ENCODE data around the gene UBASH3B.
A peak's percentile ranks its signal among the peaks of the same experiment; 100 is the strongest.

The UBASH3B gene

DNA sequence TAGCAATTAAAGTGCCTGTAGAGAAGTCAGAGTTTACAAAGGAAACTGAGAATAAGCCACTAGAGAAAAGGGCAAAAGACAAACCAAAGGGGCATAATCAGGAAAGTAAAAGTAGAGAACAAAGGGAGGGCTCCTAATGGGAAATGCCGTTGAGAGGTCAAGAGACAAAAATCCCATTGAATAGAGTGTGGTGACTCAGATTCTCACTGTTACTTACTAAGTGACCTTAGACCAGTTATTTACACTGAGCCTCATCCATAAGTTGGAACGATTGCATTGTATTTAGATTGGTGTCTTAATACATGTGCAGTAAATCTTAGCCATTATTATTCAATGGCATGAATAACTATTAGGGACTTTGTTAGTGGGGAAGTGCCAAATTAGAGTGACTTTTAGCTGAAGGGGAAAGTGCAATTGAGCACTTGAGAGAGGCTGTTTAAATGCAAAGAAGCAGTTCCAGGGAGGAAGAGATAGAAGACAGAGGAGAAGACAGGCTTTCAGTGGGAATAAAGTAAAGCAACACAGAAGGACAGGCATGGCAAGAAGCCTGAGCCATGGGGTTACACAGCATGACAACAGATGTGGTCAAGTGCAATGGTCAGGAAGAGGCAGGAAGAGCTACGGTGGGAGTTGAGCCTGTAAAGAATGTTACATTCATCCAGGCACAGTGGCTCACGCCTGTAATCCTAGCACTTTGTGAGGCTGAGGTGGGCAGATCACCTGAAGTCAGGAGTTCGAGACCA, 82.6 kb downstream of the UBASH3B start:
- peaks cover 36% of the 10 kb centered on the region for H3K4me1 ChIP-seq (ENCODE audit: control insufficient read depth, insufficient read depth, low read length)
- no peaks in the 10 kb centered on the region for H3K9me3 ChIP-seq (ENCODE audit: control insufficient read depth, low read length)

DNA sequence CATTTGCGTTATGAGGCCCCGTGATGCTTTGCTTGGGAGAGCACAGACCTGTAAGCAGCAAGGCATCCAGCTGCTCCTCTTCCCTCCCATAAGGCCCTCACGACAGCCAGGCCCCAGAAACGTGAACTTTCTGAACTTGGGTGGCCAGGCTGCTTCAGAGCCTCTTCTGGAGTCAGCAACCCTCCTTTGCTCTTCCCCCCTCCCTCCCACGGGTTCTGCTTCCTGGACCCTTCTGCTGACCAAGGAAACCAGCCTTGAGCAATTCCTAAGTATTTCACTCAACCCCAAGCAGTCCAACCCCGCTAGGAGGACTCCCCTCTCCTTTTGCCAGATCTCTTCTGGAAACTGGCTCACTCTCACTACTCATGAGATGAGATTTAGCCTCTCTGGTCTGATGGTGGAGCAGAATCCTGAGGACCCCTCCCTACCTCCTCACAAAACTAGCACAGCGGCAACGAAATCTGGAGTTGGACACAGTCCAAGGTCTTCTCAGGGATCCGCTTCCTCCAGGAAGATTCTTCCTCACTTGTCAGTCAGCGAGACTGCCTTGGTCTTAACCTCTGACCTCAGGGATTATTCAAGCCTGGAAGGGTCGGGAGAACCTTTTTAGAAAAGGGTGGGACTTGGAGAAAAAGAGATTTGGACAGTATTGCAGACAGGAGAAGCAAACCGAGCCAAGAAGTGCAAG, 86.2 kb downstream of the UBASH3B start:
- DNase-seq (ENCODE audit: low read depth): no peak
- no peaks in the 10 kb centered on the region for H3K27me3 ChIP-seq (replicated peaks; ENCODE audit: control insufficient read depth, insufficient read depth, low read length)
- H3K4me1 ChIP-seq (ENCODE audit: control insufficient read depth, insufficient read depth, low read length): peaks cover 32% of the 10 kb centered on the region
- H3K36me3 ChIP-seq (ENCODE audit: control insufficient read depth, insufficient read depth, low read length, severe bottlenecking): no peaks in the 10 kb centered on the region
- H3K9ac ChIP-seq (ENCODE audit: low read length): peak overlapping the region; percentile 4
- no peaks in the 10 kb centered on the region for H3K9me3 ChIP-seq (ENCODE audit: control insufficient read depth, low read length)
- H3K4me3 ChIP-seq (ENCODE audit: low read length): peak overlapping the region; percentile 48

More for the DNA sequence above, 82.6 kb downstream of the UBASH3B start:
- H3K27me3 ChIP-seq (replicated peaks; ENCODE audit: control insufficient read depth, insufficient read depth, low read length): no peaks in the 10 kb centered on the region
- no peak overlapping the region for H3K9ac ChIP-seq (ENCODE audit: low read length)
- H3K36me3 ChIP-seq (ENCODE audit: control insufficient read depth, insufficient read depth, low read length, severe bottlenecking): no peaks in the 10 kb centered on the region
- H3K4me3 ChIP-seq (ENCODE audit: low read length): no peak overlapping the region
- no peak for DNase-seq (ENCODE audit: low read depth)

DNA sequence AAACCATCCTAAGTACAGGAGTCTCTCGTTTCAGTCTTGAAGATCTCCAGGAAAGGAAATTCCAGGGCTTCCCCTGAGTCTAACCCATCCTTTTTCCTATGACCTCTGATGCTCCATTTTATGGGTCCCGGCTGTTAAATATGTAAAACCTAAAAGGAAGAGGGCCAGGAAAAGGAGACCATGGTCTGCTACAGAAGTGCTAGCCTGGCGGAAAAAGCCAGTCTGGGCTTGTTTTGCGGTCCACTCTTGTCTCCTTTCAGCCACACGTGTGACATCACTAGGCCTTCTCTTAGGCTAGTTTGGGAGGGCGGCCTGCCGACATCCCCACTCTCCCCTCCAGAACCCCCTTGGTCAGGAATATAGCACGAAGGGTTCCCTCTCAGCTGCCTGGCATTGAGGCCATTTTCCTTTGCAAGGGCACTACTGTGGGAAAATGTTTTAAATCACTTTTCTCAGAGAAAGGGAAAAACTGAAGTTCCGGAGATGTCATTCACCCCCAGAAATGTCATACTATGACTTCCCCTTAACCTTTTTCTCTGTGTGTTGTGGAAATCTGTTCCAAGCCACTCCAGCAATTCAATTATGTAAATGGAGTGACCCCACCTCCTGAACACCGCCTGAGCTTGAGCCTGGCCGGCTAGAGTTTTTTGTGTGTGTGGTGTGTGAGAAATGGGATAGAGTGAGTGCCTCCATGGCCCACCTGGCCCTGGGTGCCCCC, 86.9 kb downstream of the UBASH3B start:
- no peaks in the 10 kb centered on the region for H3K27me3 ChIP-seq (replicated peaks; ENCODE audit: control insufficient read depth, insufficient read depth, low read length)
- H3K4me1 ChIP-seq (ENCODE audit: control insufficient read depth, insufficient read depth, low read length): peaks cover 38% of the 10 kb centered on the region
- H3K4me3 ChIP-seq (ENCODE audit: low read length): peak overlapping the region; percentile 48
- H3K9me3 ChIP-seq (ENCODE audit: control insufficient read depth, low read length): no peaks in the 10 kb centered on the region
- H3K9ac ChIP-seq (ENCODE audit: low read length): peak overlapping the region; percentile 4
- DNase-seq (ENCODE audit: low read depth): no peak
- H3K36me3 ChIP-seq (ENCODE audit: control insufficient read depth, insufficient read depth, low read length, severe bottlenecking): no peaks in the 10 kb centered on the region

DNA sequence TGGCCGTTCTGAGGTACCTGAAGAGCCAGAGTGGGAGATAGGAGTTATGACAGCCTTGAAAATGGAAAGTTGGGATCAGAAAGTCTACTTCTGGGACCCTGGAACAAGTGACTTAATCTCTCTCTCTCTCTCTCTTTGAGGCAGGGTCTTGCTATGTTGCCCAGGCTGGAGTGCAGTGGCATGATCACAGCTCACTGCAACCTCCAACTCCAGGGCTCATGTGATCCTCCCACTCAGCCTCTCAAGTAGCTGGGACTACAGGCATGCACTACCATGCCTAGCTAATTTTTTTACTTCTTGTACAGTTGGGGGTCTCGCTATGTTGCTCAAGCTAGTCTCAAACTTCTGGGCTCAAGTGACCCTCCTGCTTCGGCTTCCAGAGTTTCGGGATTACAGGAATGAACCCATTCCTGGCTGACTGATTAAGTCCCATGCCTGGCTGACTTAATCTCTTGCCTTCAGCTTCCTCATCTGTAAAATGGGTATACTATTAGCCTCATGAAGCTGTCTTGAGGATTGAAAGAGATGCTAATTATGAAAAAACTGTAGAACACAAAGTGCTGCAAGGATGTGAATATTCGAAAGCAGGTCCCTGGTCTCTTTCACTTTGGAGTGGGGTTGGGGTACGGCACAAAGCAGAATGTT, 87.7 kb downstream of the UBASH3B start:
- Histone ChIP-seq H3K27me3 (replicated peaks; ENCODE audit: control insufficient read depth, insufficient read depth, low read length) (no peaks in the 10 kb centered on the region), H3K36me3 (ENCODE audit: control insufficient read depth, insufficient read depth, low read length, severe bottlenecking) (no peaks in the 10 kb centered on the region), H3K9ac (ENCODE audit: low read length) (no peak overlapping the region)

DNA sequence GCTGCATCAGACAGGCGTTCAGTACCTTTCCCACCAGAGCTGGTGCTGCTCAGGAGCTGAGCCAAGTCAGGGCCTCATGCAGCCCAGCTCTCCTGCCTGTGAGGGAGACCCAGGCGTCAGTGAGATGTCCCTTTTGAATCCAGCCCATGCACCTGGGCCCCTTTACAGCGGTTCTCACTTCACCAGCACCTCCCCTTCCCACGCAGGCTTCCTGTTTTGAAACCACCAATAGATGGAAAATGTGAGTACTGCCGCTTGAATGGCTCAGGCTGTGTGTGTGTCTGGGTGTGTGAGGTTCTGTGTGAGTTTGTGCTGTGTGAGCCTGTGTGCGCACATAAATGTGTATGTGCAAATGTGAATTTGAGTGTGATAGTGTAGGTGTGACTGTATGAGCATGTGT, 88.4 kb downstream of the UBASH3B start:
- Histone ChIP-seq H3K36me3 (ENCODE audit: control insufficient read depth, insufficient read depth, low read length, severe bottlenecking) (no peaks in the 10 kb centered on the region), H3K9me3 (ENCODE audit: control insufficient read depth, low read length) (no peaks in the 10 kb centered on the region), H3K9ac (ENCODE audit: low read length) (no peak overlapping the region), H3K27me3 (replicated peaks; ENCODE audit: control insufficient read depth, insufficient read depth, low read length) (no peaks in the 10 kb centered on the region), H3K4me3 (ENCODE audit: low read length) (no peak overlapping the region), H3K4me1 (ENCODE audit: control insufficient read depth, insufficient read depth, low read length) (peaks cover 44% of the 10 kb centered on the region)
- DNase-seq (ENCODE audit: low read depth): no peak

More for the DNA sequence above, 87.7 kb downstream of the UBASH3B start:
- H3K4me3 ChIP-seq (ENCODE audit: low read length): no peak overlapping the region
- DNase-seq (ENCODE audit: low read depth): no peak
- no peaks in the 10 kb centered on the region for H3K9me3 ChIP-seq (ENCODE audit: control insufficient read depth, low read length)
- peaks cover 38% of the 10 kb centered on the region for H3K4me1 ChIP-seq (ENCODE audit: control insufficient read depth, insufficient read depth, low read length)

DNA sequence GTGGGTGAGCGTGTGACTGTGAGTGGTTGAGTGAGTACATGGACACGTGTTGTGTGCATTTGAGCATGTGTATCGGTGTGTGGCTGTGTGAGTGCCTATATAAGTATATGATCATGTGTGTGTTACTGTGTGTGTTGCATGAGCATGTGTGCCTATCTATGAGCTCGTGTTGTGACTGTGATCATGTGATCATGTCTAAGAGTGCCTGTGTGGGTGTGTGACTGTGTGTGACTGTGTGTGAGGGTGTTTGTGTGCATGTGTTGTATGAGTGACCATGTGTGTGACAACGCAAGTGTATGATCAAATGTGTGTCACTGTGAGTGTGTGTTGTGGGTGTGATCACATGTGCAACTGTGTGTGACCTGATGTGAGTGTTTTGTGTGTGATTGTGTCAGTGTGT, 88.8 kb downstream of the UBASH3B start:
- Histone ChIP-seq H3K9me3 (ENCODE audit: control insufficient read depth, low read length) (no peaks in the 10 kb centered on the region), H3K9ac (ENCODE audit: low read length) (no peak overlapping the region), H3K4me3 (ENCODE audit: low read length) (no peak overlapping the region), H3K27me3 (replicated peaks; ENCODE audit: control insufficient read depth, insufficient read depth, low read length) (no peaks in the 10 kb centered on the region), H3K4me1 (ENCODE audit: control insufficient read depth, insufficient read depth, low read length) (peaks cover 49% of the 10 kb centered on the region), H3K36me3 (ENCODE audit: control insufficient read depth, insufficient read depth, low read length, severe bottlenecking) (no peaks in the 10 kb centered on the region)
- DNase-seq (ENCODE audit: low read depth): no peak

DNA sequence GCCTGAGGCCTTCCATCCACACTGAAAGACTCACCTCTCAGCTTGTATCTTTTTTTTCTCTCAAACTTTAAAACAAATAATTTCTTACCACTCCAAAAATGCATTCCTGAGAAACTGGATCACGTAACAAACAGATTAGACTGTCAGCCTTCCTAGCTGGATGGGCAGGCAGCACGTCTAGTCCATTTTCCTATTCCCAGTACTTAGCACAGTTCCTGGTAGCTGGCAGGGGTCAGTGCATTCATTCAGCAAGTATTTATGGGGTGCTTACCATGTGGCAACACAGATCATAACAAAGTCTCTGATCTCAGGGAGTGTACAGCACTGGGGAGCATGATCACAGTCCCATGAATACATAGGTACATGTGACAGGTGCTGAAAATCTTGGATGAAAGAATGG, 89.6 kb downstream of the UBASH3B start:
- no peaks in the 10 kb centered on the region for H3K36me3 ChIP-seq (ENCODE audit: control insufficient read depth, insufficient read depth, low read length, severe bottlenecking)
- H3K4me3 ChIP-seq (ENCODE audit: low read length): no peak overlapping the region
- no peak for DNase-seq (ENCODE audit: low read depth)
- no peaks in the 10 kb centered on the region for H3K27me3 ChIP-seq (replicated peaks; ENCODE audit: control insufficient read depth, insufficient read depth, low read length)
- peaks cover 50% of the 10 kb centered on the region for H3K4me1 ChIP-seq (ENCODE audit: control insufficient read depth, insufficient read depth, low read length)
- H3K9ac ChIP-seq (ENCODE audit: low read length): no peak overlapping the region
- H3K9me3 ChIP-seq (ENCODE audit: control insufficient read depth, low read length): no peaks in the 10 kb centered on the region

DNA sequence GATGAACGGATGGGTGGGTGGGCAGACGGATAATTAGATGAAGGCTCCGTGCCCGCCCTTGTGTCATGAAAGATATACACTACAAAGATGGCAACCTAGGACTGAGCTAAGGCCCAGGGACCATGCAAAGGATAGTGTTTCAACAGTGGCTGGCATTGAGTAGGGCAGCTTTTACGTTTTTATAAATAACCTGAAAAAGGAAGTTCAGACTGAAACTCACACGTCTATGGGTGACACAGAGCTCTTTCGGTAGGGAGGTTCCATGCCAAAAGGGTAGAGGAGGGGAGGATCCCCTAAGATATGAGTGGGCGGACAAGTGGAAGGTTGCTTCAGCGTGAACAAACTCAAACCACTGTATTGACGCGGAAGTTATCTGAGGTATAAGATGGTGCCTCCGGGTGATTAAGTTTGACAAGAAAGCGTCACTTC, 90.5 kb downstream of the UBASH3B start:
- no peak for DNase-seq (ENCODE audit: low read depth)
- H3K27me3 ChIP-seq (replicated peaks; ENCODE audit: control insufficient read depth, insufficient read depth, low read length): no peaks in the 10 kb centered on the region
- no peak overlapping the region for H3K4me3 ChIP-seq (ENCODE audit: low read length)
- no peaks in the 10 kb centered on the region for H3K36me3 ChIP-seq (ENCODE audit: control insufficient read depth, insufficient read depth, low read length, severe bottlenecking)
- peaks cover 50% of the 10 kb centered on the region for H3K4me1 ChIP-seq (ENCODE audit: control insufficient read depth, insufficient read depth, low read length)
- H3K9ac ChIP-seq (ENCODE audit: low read length): no peak overlapping the region
- no peaks in the 10 kb centered on the region for H3K9me3 ChIP-seq (ENCODE audit: control insufficient read depth, low read length)

DNA sequence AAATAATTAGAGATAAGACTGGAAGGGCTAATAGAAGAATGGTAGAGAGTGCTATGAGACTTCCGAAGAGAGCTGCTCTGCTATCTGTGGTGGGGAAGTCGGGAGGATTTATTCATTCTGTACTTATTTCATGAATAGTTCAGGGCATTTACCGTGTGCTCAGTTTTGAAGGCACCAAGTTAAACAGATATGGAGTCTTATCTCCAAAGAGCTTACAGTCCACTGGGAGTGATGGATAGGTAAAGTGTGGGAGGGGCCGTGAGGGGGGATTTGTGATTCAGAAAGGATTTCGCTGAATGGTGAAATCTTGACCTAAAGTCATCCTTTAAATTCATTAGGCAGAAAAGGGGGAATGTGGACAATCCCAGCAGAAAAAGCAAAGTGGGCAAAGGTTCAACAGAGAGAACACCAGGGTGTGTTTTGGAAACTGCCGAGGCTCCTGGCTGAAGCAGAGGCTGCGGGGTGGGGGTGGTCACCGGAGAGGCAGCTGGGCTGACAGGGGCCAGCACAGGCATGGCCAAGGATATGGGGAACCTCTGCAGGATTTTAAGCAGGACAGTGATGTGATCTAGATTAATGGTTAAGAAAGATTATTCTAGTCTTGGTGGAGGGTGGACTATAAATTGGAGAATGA, 91.2 kb downstream of the UBASH3B start:
- no peaks in the 10 kb centered on the region for H3K36me3 ChIP-seq (ENCODE audit: control insufficient read depth, insufficient read depth, low read length, severe bottlenecking)
- H3K9me3 ChIP-seq (ENCODE audit: control insufficient read depth, low read length): no peaks in the 10 kb centered on the region
- H3K27me3 ChIP-seq (replicated peaks; ENCODE audit: control insufficient read depth, insufficient read depth, low read length): no peaks in the 10 kb centered on the region
- H3K4me1 ChIP-seq (ENCODE audit: control insufficient read depth, insufficient read depth, low read length): peaks cover 43% of the 10 kb centered on the region
- no peak overlapping the region for H3K9ac ChIP-seq (ENCODE audit: low read length)
- no peak for DNase-seq (ENCODE audit: low read depth)
- no peak overlapping the region for H3K4me3 ChIP-seq (ENCODE audit: low read length)

DNA sequence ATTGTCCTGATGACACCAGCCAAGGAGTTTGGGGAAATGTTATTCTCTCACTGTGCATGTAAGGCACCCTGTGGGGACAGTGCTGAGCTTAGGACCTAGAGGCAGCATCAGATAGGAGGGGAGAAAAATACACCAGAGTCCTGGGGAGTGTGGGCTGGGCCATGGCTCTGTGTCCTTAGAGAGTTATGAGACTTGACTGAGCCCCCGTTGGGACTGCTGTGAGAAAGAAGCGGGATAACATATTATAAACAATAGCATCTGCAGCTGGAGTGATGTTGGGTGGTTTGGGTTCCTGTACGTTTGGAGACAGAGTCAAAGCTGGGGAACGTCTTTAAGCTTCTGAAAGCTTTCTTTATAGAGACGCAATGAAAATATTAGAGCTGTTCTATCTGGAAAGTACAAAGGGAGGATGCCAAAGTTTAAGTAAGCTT, 91.8 kb downstream of the UBASH3B start:
- H3K9me3 ChIP-seq (ENCODE audit: control insufficient read depth, low read length): no peaks in the 10 kb centered on the region
- no peak overlapping the region for H3K9ac ChIP-seq (ENCODE audit: low read length)
- H3K36me3 ChIP-seq (ENCODE audit: control insufficient read depth, insufficient read depth, low read length, severe bottlenecking): no peaks in the 10 kb centered on the region
- H3K27me3 ChIP-seq (replicated peaks; ENCODE audit: control insufficient read depth, insufficient read depth, low read length): no peaks in the 10 kb centered on the region
- DNase-seq (ENCODE audit: low read depth): no peak
- peaks cover 37% of the 10 kb centered on the region for H3K4me1 ChIP-seq (ENCODE audit: control insufficient read depth, insufficient read depth, low read length)
- no peak overlapping the region for H3K4me3 ChIP-seq (ENCODE audit: low read length)

All from adipocyte (in vitro differentiated cells).